Esophagus muscularis mucosa (tissue), 4 donors: ENCODE results near the gene SLC2A2. TPM values are rescaled to one million over a fixed set of nuclear protein-coding genes. Genes with fewer than 3 reads are reported as not detected.

Experiments
- DNase-seq: peaks from one replicate; pipeline ENCODE4 v3.0.0-alpha.2; 2017; ENCODE audit errors: extremely low spot score
- H3K27ac ChIP-seq, 4 donors: fragments of 200-600 bp; sonication (generic); replicated peaks in 1 of 4; 1 replicate in 3 of 4; 2 replicates in 1 of 4; pipeline ENCODE4 v1.5.1; 2016 to 2019; ENCODE audit warnings: mild to moderate bottlenecking in 1 of 4
- H3K27me3 ChIP-seq, 4 donors: fragments of 200-600 bp; sonication (generic); one replicate each; pipeline versions ENCODE4 v1.5.1 to v1.6.0; 2016 to 2019
- H3K36me3 ChIP-seq, 4 donors: fragments of 200-600 bp; sonication (generic); one replicate each; pipeline ENCODE4 v1.5.1; 2016 to 2019
- H3K4me1 ChIP-seq, 4 donors: fragments of 200-600 bp; sonication (generic); one replicate each; pipeline ENCODE4 v1.5.1; 2016 to 2019
- H3K4me3 ChIP-seq, 4 donors: fragments of 200-600 bp; sonication (generic); 1 replicate in 2 of 4; 2 replicates in 2 of 4; pipeline ENCODE4 v1.5.1; 2016 to 2019; ENCODE audit warnings: mild to moderate bottlenecking in 4 of 4, moderate library complexity in 1 of 4
- H3K9me3 ChIP-seq, 4 donors: fragments of 200-600 bp; sonication (generic); 1 replicate in 3 of 4; 2 replicates in 1 of 4; pipeline ENCODE4 v1.5.1; 2016 to 2019
- EP300 ChIP-seq: sonication (generic); formaldehyde crosslinking; IDR thresholded peaks from one replicate; pipeline ENCODE4 v1.6.1; 2017; ENCODE audit warnings: antibody characterized with exemption
- POLR2A ChIP-seq: fragments of 450-650 bp; IDR thresholded peaks from one replicate; pipeline ENCODE4 v1.6.1; 2017; ENCODE audit warnings: antibody characterized with exemption, moderate library complexity, mild to moderate bottlenecking, low read depth
- POLR2AphosphoS5 ChIP-seq, 2 donors: sonication (generic); formaldehyde crosslinking; IDR thresholded peaks; one replicate each; pipeline ENCODE4 v1.6.1; 2017; ENCODE audit warnings: antibody characterized with exemption in 2 of 2
- WGBS: methylation state at CpG from one replicate; pipeline ENCODE4 v1.1.5; 2018; 5-methylcytosine and 5-hydroxymethylcytosine counted together
- intact Hi-C: fragments of 100-400 bp; cut with DNase I; formaldehyde crosslinking; loops from one replicate; pipeline ENCODE4 v1.15.1; 2023
- total RNA-seq, 4 donors: library from RNA; depleted of rRNA; stranded (reverse); fragments of >200 nt; gene quantifications; one replicate each; pipeline versions ENCODE4 v1.1.0 to v1.2.1, GENCODE V29; 2016
- TF ChIP-seq, protein P1 (sequence below), 3 experiments: fragments of 200-600 bp in 2 of 3; fragments of 450-650 bp in 1 of 3; sonication (generic) in 2 of 3; IDR thresholded peaks; one replicate each; pipeline ENCODE4 v1.5.1; 2017 to 2019; ENCODE audit warnings: antibody characterized with exemption in 3 of 3, mild to moderate bottlenecking in 2 of 3, moderate library complexity in 1 of 3

Gene SLC2A2
- total RNA-seq, 4 donors from 2014 or later: not detected

DNA sequence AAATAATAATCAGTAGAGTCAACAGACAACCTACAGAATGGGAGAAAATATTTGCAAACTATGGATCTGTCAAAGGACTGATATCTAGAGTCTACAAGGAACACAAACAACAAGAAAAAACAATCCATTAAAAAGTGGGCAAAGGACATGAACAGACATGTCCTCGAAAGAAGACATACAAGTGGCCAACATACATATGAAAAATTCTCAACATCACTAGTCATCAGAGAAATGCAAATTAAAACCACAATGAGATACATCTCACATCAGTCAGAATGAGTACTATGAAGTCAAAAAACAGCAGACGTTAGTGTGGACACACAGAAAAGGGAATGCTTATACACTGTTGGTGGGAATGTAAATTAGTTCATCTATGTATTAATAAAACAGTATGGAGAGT lies 33.7 kb downstream of the SLC2A2 start:
- Histone ChIP-seq H3K27me3 (no peaks in the 10 kb centered on the region), H3K9me3 (no peaks in the 10 kb centered on the region), H3K4me1 (peaks cover 2 to 5% (median 4%) of the 10 kb centered on the region in 4 donors), H3K4me3 (no peak overlapping the region), H3K36me3 (no peaks in the 10 kb centered on the region), H3K27ac (no peak overlapping the region)
- DNase-seq: no peak
- 93% methylated on average over 2 of the region's 2 CpGs for WGBS
- intact Hi-C loops: no loop called here
- no peak for TF ChIP-seq POLR2A
- no peak for TF ChIP-seq POLR2AphosphoS5 (IDR thresholded peaks at IDR 0.05)
- TF ChIP-seq EP300: no peak
- TF ChIP-seq, protein P1, sequence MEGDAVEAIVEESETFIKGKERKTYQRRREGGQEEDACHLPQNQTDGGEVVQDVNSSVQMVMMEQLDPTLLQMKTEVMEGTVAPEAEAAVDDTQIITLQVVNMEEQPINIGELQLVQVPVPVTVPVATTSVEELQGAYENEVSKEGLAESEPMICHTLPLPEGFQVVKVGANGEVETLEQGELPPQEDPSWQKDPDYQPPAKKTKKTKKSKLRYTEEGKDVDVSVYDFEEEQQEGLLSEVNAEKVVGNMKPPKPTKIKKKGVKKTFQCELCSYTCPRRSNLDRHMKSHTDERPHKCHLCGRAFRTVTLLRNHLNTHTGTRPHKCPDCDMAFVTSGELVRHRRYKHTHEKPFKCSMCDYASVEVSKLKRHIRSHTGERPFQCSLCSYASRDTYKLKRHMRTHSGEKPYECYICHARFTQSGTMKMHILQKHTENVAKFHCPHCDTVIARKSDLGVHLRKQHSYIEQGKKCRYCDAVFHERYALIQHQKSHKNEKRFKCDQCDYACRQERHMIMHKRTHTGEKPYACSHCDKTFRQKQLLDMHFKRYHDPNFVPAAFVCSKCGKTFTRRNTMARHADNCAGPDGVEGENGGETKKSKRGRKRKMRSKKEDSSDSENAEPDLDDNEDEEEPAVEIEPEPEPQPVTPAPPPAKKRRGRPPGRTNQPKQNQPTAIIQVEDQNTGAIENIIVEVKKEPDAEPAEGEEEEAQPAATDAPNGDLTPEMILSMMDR (IDR thresholded peaks at IDR 0.05): no peak

GRCh38 chr3:170991664-170992063 lies 34.9 kb downstream of the SLC2A2 start:
- intact Hi-C loops: no loop called here
- DNase-seq: no peak
- no peaks in the 10 kb centered on the region for H3K4me1 ChIP-seq
- 91% methylated on average over 2 of the region's 2 CpGs for WGBS
- no peak overlapping the region for H3K4me3 ChIP-seq
- no peaks in the 10 kb centered on the region for H3K9me3 ChIP-seq
- H3K27ac ChIP-seq: no peak overlapping the region
- H3K36me3 ChIP-seq: no peaks in the 10 kb centered on the region
- TF ChIP-seq, protein P1 (IDR thresholded peaks at IDR 0.05): no peak
- no peak for TF ChIP-seq POLR2A
- no peak for TF ChIP-seq POLR2AphosphoS5 (IDR thresholded peaks at IDR 0.05)
- no peak for TF ChIP-seq EP300
- no peaks in the 10 kb centered on the region for H3K27me3 ChIP-seq

DNA sequence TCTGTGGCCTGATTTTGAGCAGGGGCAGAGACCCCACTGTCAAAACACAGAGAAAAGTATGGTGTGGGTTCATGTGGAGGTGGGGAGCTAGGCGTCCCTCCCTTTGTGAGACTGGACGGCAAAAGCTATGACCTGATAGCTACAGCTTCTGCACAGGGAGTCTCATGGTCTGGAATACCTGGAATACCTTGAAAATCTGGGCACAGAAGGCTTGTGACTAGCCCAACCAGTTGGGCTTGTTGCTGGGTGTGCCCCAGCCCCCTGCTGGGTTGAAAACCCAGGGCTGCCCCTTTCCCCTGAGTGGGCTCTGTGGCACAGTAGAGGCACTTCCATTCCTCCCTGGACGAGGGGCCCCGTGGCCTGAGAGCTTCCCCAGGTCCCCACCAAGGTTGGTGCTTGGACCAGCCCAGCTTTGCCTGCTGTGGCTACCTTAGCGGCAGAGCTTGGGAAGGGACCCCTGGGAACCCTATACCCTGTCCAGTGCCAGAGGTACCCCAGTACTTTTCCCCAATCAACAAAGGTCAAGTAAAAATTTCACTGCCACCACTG lies 37.3 kb downstream of the SLC2A2 start:
- H3K9me3 ChIP-seq: peaks cover 0 to 2% (median 0%) of the 10 kb centered on the region in 4 donors
- TF ChIP-seq, protein P1 (IDR thresholded peaks at IDR 0.05): no peak
- TF ChIP-seq POLR2A (no peak), EP300 (no peak), POLR2AphosphoS5 (IDR thresholded peaks at IDR 0.05) (no peak)
- H3K36me3 ChIP-seq: no peaks in the 10 kb centered on the region
- no peak for DNase-seq
- intact Hi-C loops: no loop called here
- H3K4me1 ChIP-seq: no peaks in the 10 kb centered on the region
- no peak overlapping the region for H3K27ac ChIP-seq
- WGBS: 93% methylated on average over 2 of the region's 5 CpGs
- no peak overlapping the region for H3K4me3 ChIP-seq
- no peaks in the 10 kb centered on the region for H3K27me3 ChIP-seq

GRCh38 chr3:170988378-170988777 lies 38.1 kb downstream of the SLC2A2 start:
- H3K27me3 ChIP-seq: no peaks in the 10 kb centered on the region
- no peak for DNase-seq
- intact Hi-C loops: no loop called here
- no peaks in the 10 kb centered on the region for H3K36me3 ChIP-seq
- no peaks in the 10 kb centered on the region for H3K4me1 ChIP-seq
- peaks cover 0 to 6% (median 0%) of the 10 kb centered on the region in 4 donors for H3K9me3 ChIP-seq
- 67% methylated on average over 3 of the region's 3 CpGs for WGBS
- no peak overlapping the region for H3K4me3 ChIP-seq
- TF ChIP-seq POLR2A (no peak), EP300 (no peak), POLR2AphosphoS5 (IDR thresholded peaks at IDR 0.05) (no peak)
- TF ChIP-seq, protein P1 (IDR thresholded peaks at IDR 0.05): no peak
- H3K27ac ChIP-seq: no peak overlapping the region

DNA sequence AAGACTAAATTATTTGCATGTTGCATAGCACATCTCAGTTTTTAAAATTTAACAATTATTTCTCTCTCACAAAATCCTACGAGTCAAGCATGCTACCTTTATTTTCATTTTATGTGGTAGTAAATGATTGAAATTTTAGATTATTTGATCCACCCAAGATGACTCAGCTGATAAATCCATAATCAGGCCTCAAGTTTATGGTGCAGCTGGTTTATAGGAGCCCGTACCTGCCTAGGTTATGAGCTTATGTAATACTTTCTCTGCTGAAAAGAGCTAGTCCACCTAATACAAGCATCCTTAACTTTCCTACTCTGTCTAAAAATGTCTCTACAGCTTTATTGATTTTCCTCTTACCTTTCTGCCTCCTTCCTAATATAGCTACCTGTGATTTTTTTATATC lies 41.2 kb downstream of the SLC2A2 start:
- TF ChIP-seq POLR2AphosphoS5 (IDR thresholded peaks at IDR 0.05): no peak
- no peak for TF ChIP-seq EP300
- TF ChIP-seq, protein P1 (IDR thresholded peaks at IDR 0.05): no peak
- no peak for TF ChIP-seq POLR2A
- H3K4me3 ChIP-seq: no peak overlapping the region
- peaks cover 0 to 6% (median 0%) of the 10 kb centered on the region in 4 donors for H3K9me3 ChIP-seq
- no peaks in the 10 kb centered on the region for H3K4me1 ChIP-seq
- DNase-seq: no peak
- no peaks in the 10 kb centered on the region for H3K36me3 ChIP-seq
- no peaks in the 10 kb centered on the region for H3K27me3 ChIP-seq
- WGBS: 43% methylated on average over 2 of the region's 2 CpGs
- intact Hi-C loops: no loop called here
- H3K27ac ChIP-seq: no peak overlapping the region
